ENCODE results near the gene SREBF1.

The SREBF1 gene

GRCh38 chr17:17792037-17792550 is 44.7 kb downstream of the SREBF1 start:
- no peak for DNase-seq

GRCh38 chr17:17790637-17791464 is 45.9 kb downstream of the SREBF1 start:
- no peak for DNase-seq

- no peak for DNase-seq
These were observed 46.8 kb downstream of the SREBF1 start for GRCh38 chr17:17789828-17790636.

GRCh38 chr17:17789410-17789809 is 47.4 kb downstream of the SREBF1 start:
- DNase-seq, result no peak

GRCh38 chr17:17788967-17789366 is 47.8 kb downstream of the SREBF1 start:
- DNase-seq, result no peak

- no peak for DNase-seq
These were observed 49.2 kb downstream of the SREBF1 start for GRCh38 chr17:17787568-17787967.

- DNase-seq, result no peak
These were observed 49.8 kb downstream of the SREBF1 start for GRCh38 chr17:17786998-17787397.

- no peak for DNase-seq
These were observed 51.4 kb downstream of the SREBF1 start for GRCh38 chr17:17785407-17785806.

GRCh38 chr17:17784657-17785267 is 52.0 kb downstream of the SREBF1 start:
- DNase-seq, result no peak

- peak; percentile 20 for DNase-seq
These were observed 52.7 kb downstream of the SREBF1 start for GRCh38 chr17:17783825-17784656.

GRCh38 chr17:17783116-17783824 is 53.5 kb downstream of the SREBF1 start:
- peak; percentile 59 for DNase-seq

GRCh38 chr17:17782523-17783115 is 54.2 kb downstream of the SREBF1 start:
- no peak for DNase-seq

- peak; percentile 49 for DNase-seq
These were observed 54.9 kb downstream of the SREBF1 start for GRCh38 chr17:17781591-17782496.

GRCh38 chr17:17780922-17781590 is 55.7 kb downstream of the SREBF1 start:
- no peak for DNase-seq

- DNase-seq, result no peak
These were observed 57.7 kb downstream of the SREBF1 start for GRCh38 chr17:17779015-17779611.

GRCh38 chr17:17778308-17779014 is 58.3 kb downstream of the SREBF1 start:
- no peak for DNase-seq

GRCh38 chr17:17776889-17777288 is 59.9 kb downstream of the SREBF1 start:
- DNase-seq, result no peak

All from stimulated activated CD4-positive, alpha-beta T cell treated with anti-CD3 and anti-CD28 coated beads, Interleukin-4, amount 100 ng/mL, for 1 hour (primary cell).